Hepatocyte (in vitro differentiated cells): ENCODE data around the gene CCRL2.
"Not testable (repeated sequence)": the region's sequence is repeated elsewhere in the genome, so short reads cannot be mapped to it uniquely, and the experiment has no call there.

Experiments used
- EZH2phosphoT487 ChIP-seq: fragments of 200-600 bp; sonication (generic); IDR thresholded peaks from one replicate; pipeline ENCODE4 v1.6.1; 2018; ENCODE audit warnings: antibody characterized with exemption, mild to moderate bottlenecking, low read depth, moderate library complexity; ENCODE audit not compliant: unreplicated experiment, severe bottlenecking
- TF ChIP-seq, protein P1 (sequence below): fragments of 200-600 bp; sonication (generic); IDR thresholded peaks from 2 replicates; pipeline ENCODE4 v1.5.1; 2016; ENCODE audit warnings: antibody characterized with exemption, mild to moderate bottlenecking; ENCODE audit not compliant: poor library complexity

GRCh38 chr3:46430879-46431278, 23.8 kb downstream of the CCRL2 start:
- TF ChIP-seq, protein P1, sequence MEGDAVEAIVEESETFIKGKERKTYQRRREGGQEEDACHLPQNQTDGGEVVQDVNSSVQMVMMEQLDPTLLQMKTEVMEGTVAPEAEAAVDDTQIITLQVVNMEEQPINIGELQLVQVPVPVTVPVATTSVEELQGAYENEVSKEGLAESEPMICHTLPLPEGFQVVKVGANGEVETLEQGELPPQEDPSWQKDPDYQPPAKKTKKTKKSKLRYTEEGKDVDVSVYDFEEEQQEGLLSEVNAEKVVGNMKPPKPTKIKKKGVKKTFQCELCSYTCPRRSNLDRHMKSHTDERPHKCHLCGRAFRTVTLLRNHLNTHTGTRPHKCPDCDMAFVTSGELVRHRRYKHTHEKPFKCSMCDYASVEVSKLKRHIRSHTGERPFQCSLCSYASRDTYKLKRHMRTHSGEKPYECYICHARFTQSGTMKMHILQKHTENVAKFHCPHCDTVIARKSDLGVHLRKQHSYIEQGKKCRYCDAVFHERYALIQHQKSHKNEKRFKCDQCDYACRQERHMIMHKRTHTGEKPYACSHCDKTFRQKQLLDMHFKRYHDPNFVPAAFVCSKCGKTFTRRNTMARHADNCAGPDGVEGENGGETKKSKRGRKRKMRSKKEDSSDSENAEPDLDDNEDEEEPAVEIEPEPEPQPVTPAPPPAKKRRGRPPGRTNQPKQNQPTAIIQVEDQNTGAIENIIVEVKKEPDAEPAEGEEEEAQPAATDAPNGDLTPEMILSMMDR: not testable (repeated sequence)
- TF ChIP-seq EZH2phosphoT487: not testable (repeated sequence)
